IMR-90 (cell line): ENCODE data around the gene ALDOC. TPM values are rescaled to one million over a fixed set of nuclear protein-coding genes. Genes with fewer than 3 reads are reported as not detected.

ENCODE experiments used
- ATAC-seq: fragments of 200-7000 bp; cut with Tn5 transposase; 2 replicates; pipeline ENCODE4 v1.9.1; 2020; ENCODE audit warnings: low read depth, mild to moderate bottlenecking, moderate library complexity
- BruUV-seq: library from RNA; stranded (reverse); fragments of 400-500 nt; replicated peaks from 2 replicates; lab custom pipeline; 2021; lab: Mats Ljungman, UMichigan
- CTCF ChIA-PET: fragments of 300-600 bp; formaldehyde crosslinking; extraction: SDS; loops from one replicate; lab custom pipeline; 2021; ENCODE audit warnings: antibody characterized with exemption; lab: Yijun Ruan, JAX
- POLR2A ChIA-PET: fragments of 300-600 bp; sonication (Branson Sonifier 250); formaldehyde crosslinking; loops from one replicate; lab custom pipeline; 2022; ENCODE audit warnings: antibody characterized with exemption; ENCODE audit not compliant: unreplicated experiment; lab: Charles Lee
- DNase-seq: peaks from one replicate; pipeline ENCODE4 v3.0.0; 2013
- H2AFZ ChIP-seq: replicated peaks from 2 replicates; pipeline ENCODE3; 2013; ENCODE audit warnings: low read length, mild to moderate bottlenecking; ENCODE audit not compliant: poor library complexity
- H2AK5ac ChIP-seq: 2 replicates; pipeline ENCODE4 v1.6.1; 2013; ENCODE audit warnings: low read depth, low read length, inconsistent platforms
- H2AK9ac ChIP-seq: replicated peaks from 2 replicates; pipeline ENCODE3; 2013; ENCODE audit warnings: mild to moderate bottlenecking, low read depth, low read length, moderate library complexity; ENCODE audit not compliant: poor library complexity
- H2BK120ac ChIP-seq: 2 replicates; pipeline ENCODE4 v1.6.1; 2013; ENCODE audit warnings: low read depth, low read length, inconsistent platforms
- H2BK15ac ChIP-seq: 3 replicates; pipeline ENCODE4 v1.6.1; 2013; ENCODE audit warnings: low read depth, low read length, inconsistent platforms
- H2BK20ac ChIP-seq: 2 replicates; pipeline ENCODE4 v1.6.1; 2013; ENCODE audit warnings: low read depth, mild to moderate bottlenecking, inconsistent platforms, low read length, moderate library complexity
- H2BK5ac ChIP-seq: 2 replicates; pipeline ENCODE4 v1.6.1; 2013; ENCODE audit warnings: mild to moderate bottlenecking, low read depth, low read length, inconsistent platforms; ENCODE audit not compliant: poor library complexity, severe bottlenecking
- H3K14ac ChIP-seq: replicated peaks from 2 replicates; pipeline ENCODE4 v1.6.1; 2013; ENCODE audit warnings: low read depth, low read length, inconsistent platforms
- H3K18ac ChIP-seq: 2 replicates; pipeline ENCODE4 v1.6.1; 2013; ENCODE audit warnings: low read depth, low read length, control low read depth
- H3K23ac ChIP-seq: 2 replicates; pipeline ENCODE4 v1.6.1; 2013; ENCODE audit warnings: low read depth, low read length, inconsistent platforms
- H3K27ac ChIP-seq: 2 replicates; pipeline ENCODE4 v1.5.1; 2013; ENCODE audit warnings: mild to moderate bottlenecking, control low read depth, low read length; ENCODE audit not compliant: insufficient read depth
- H3K27me3 ChIP-seq: 2 replicates; pipeline ENCODE4 v1.6.1; 2013; ENCODE audit warnings: low read length; ENCODE audit not compliant: control insufficient read depth, insufficient read depth
- H3K36me3 ChIP-seq: 2 replicates; pipeline ENCODE4 v1.6.1; 2013; ENCODE audit warnings: low read length, mixed read lengths; ENCODE audit not compliant: control insufficient read depth, insufficient read depth
- H3K4ac ChIP-seq: 2 replicates; pipeline ENCODE4 v1.6.1; 2013; ENCODE audit warnings: low read depth, low read length, inconsistent platforms
- H3K4me1 ChIP-seq: 2 replicates; pipeline ENCODE4 v1.6.1; 2013; ENCODE audit warnings: low read length, mixed read lengths; ENCODE audit not compliant: control insufficient read depth, insufficient read depth
- H3K4me2 ChIP-seq: 2 replicates; pipeline ENCODE4 v1.6.1; 2013; ENCODE audit warnings: low read depth, mild to moderate bottlenecking, control low read depth, low read length, moderate library complexity
- H3K4me3 ChIP-seq: 2 replicates; pipeline ENCODE4 v1.5.1; 2013; ENCODE audit warnings: low read depth, mild to moderate bottlenecking, control low read depth, low read length, moderate library complexity; ENCODE audit not compliant: insufficient read depth
- H3K56ac ChIP-seq: 2 replicates; pipeline ENCODE4 v1.6.1; 2013; ENCODE audit warnings: low read length, inconsistent platforms; ENCODE audit not compliant: insufficient read depth; ENCODE audit errors: extremely low read depth
- H3K79me1 ChIP-seq, 2 experiments: 2 replicates each; pipeline ENCODE4 v1.6.1; 2013; ENCODE audit warnings: low read length in 2 of 2, inconsistent platforms in 1 of 2, low read depth in 1 of 2
- H3K9ac ChIP-seq: 2 replicates; pipeline ENCODE4 v1.6.1; 2013; ENCODE audit warnings: low read depth, low read length, control low read depth
- H3K9me1 ChIP-seq: 2 replicates; pipeline ENCODE4 v1.6.1; 2013; ENCODE audit warnings: low read length, inconsistent platforms; ENCODE audit not compliant: insufficient read depth
- H3K9me3 ChIP-seq: 2 replicates; pipeline ENCODE4 v1.6.1; 2013; ENCODE audit warnings: low read length; ENCODE audit not compliant: control insufficient read depth, insufficient read depth
- H4K20me1 ChIP-seq: 2 replicates; pipeline ENCODE4 v1.6.1; 2013; ENCODE audit warnings: low read length, inconsistent platforms; ENCODE audit not compliant: insufficient read depth
- H4K5ac ChIP-seq: 2 replicates; pipeline ENCODE4 v1.6.1; 2013; ENCODE audit warnings: mild to moderate bottlenecking, low read depth, low read length, control low read depth
- H4K8ac ChIP-seq, 2 experiments: 2 replicates each; pipeline ENCODE4 v1.6.1; 2013; ENCODE audit warnings: low read depth in 2 of 2, low read length in 2 of 2, control low read depth in 1 of 2, inconsistent platforms in 1 of 2
- H4K91ac ChIP-seq: 2 replicates; pipeline ENCODE4 v1.6.1; 2013; ENCODE audit warnings: low read depth, low read length, inconsistent platforms; ENCODE audit not compliant: insufficient read depth
- FOS ChIP-seq: fragments of 150-350 bp; IDR thresholded peaks from 2 replicates; pipeline ENCODE4 v1.6.1; 2016; ENCODE audit warnings: low read depth, low read length
- WGBS, 2 experiments: methylation state at CpG; one replicate each; pipeline versions ENCODE4 v1.1.5 to v1.1.7; 2013; ENCODE audit warnings: missing lambda C conversion rate in 2 of 2; ENCODE audit not compliant: insufficient read length in 1 of 2; ENCODE audit errors: extremely low coverage in 2 of 2; 5-methylcytosine and 5-hydroxymethylcytosine counted together
- dilution Hi-C: fragments of 300-500 bp; cut with HindIII; formaldehyde crosslinking; loops from one replicate; pipeline ENCODE4 v1.14.3; 2018; ENCODE audit warnings: low sequenced_read_pairs; ENCODE audit not compliant: unreplicated experiment
- in situ Hi-C: fragments of 300-500 bp; cut with MboI; formaldehyde crosslinking; loops from 3 replicates; pipeline ENCODE4 v1.14.3; 2019; ENCODE audit warnings: low sequenced_read_pairs, inconsistent platforms, mixed read lengths
- intact Hi-C: fragments of 100-400 bp; cut with micrococcal nuclease; formaldehyde crosslinking; loops from 2 replicates; pipeline ENCODE4 v1.10.0; 2022
- polyA plus RNA-seq, 3 experiments: library from polyadenylated mRNA; depleted of rRNA; stranded (reverse); fragments of >200 nt; gene quantifications; 2 replicates each; pipeline ENCODE4 v1.2.3, GENCODE V29; 2012; ENCODE audit warnings: low replicate concordance in 1 of 3
- total RNA-seq: library from RNA; depleted of rRNA; stranded (reverse); fragments of >200 nt; gene quantifications from 2 replicates; pipeline ENCODE4 v1.2.3, GENCODE V29; 2012
- TF ChIP-seq, protein P1 (sequence below): fragments of 150-350 bp; IDR thresholded peaks from 2 replicates; pipeline ENCODE4 v1.6.1; 2017; ENCODE audit warnings: mild to moderate bottlenecking, antibody characterized with exemption, low read length, low read depth

ALDOC gene
- total and polyA plus RNA-seq, 2 of the 4 experiments (the other 2 are of a cell fraction), result 47.0 to 69.7 TPM

DNA sequence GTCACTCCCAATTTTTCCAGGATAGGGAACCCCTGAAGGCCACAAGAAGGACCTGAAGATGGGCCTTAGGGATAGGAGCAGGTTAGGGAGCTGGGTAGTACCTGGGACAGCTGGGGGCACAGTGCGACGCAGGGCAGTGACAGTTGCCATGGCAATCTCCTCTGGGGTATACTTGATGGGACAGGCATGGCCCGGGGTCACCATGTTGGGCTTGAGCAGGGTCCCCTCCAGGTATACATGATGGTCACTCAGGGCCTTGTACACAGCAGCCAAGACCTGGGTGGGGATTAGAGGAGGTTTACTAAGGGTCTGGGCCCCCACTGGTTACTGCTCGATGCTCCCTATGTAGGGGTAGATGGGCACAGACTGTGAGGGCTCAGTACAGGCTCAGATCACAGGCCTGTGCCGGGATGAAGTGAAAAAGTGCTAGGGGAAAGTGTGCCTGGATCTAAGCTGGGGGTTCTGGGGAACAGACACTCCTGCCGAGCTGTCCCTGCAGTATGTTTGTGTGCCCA is 2.7 kb downstream of the ALDOC start:
- no peak overlapping the region for H2BK20ac ChIP-seq
- ATAC-seq, result no peak
- H3K9me1 ChIP-seq, result peaks cover 11% of the 10 kb centered on the region
- no TSS peak for BruUV-seq
- H3K4me3 ChIP-seq, result no peak overlapping the region
- peaks cover 6% of the 10 kb centered on the region; the same call in 1 of the 2 replicates for H3K4me1 ChIP-seq
- H4K8ac ChIP-seq, result no peak overlapping the region
- no peaks in the 10 kb centered on the region for H3K27me3 ChIP-seq
- 97% methylated on average over 3 of the region's 6 CpGs; no CpG with 5 or more reads in 1 of the 2 experiments for WGBS, 2 experiments
- H3K4me2 ChIP-seq, result no peak overlapping the region
- H2AK5ac ChIP-seq, result no peak overlapping the region
- no peak overlapping the region for H3K56ac ChIP-seq
- H3K23ac ChIP-seq, result no peak overlapping the region
- no peak overlapping the region for H3K14ac ChIP-seq
- ChIA-PET CTCF (no interaction called here), POLR2A (no interaction called here)
- H2BK120ac ChIP-seq, result no peak overlapping the region
- in situ Hi-C loops (no loop called here), dilution Hi-C loops (no loop called here), intact Hi-C loops (no loop called here)
- no peak overlapping the region for H2BK5ac ChIP-seq
- H3K4ac ChIP-seq, result no peak overlapping the region
- H3K27ac ChIP-seq, result no peak overlapping the region
- no peak overlapping the region for H2AK9ac ChIP-seq
- TF ChIP-seq, protein P1, sequence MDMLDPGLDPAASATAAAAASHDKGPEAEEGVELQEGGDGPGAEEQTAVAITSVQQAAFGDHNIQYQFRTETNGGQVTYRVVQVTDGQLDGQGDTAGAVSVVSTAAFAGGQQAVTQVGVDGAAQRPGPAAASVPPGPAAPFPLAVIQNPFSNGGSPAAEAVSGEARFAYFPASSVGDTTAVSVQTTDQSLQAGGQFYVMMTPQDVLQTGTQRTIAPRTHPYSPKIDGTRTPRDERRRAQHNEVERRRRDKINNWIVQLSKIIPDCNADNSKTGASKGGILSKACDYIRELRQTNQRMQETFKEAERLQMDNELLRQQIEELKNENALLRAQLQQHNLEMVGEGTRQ, result no peak
- no peak for TF ChIP-seq FOS
- H3K79me1 ChIP-seq, result peaks cover 15 to 31% of the 10 kb centered on the region in 2 experiments
- H3K9ac ChIP-seq, result no peak overlapping the region
- no peak overlapping the region for H3K18ac ChIP-seq
- no peak for DNase-seq
- no peak overlapping the region for H4K5ac ChIP-seq
- H2BK15ac ChIP-seq, result no peak overlapping the region
- H2AFZ ChIP-seq, result no peak overlapping the region
- peaks cover 5% of the 10 kb centered on the region; the same call in 1 of the 2 replicates for H4K20me1 ChIP-seq
- no peaks in the 10 kb centered on the region for H3K9me3 ChIP-seq
- no peak overlapping the region for H4K91ac ChIP-seq
- peaks cover 19% of the 10 kb centered on the region; the same call in 1 of the 2 replicates for H3K36me3 ChIP-seq
